OCI-LY7 (cell line): ENCODE data around the gene ANTKMT. TPM values are rescaled to one million over a fixed set of nuclear protein-coding genes. Genes with fewer than 3 reads are reported as not detected.

ENCODE experiments used
- BruUV-seq: library from RNA; stranded (reverse); fragments of 400-500 nt; replicated peaks from 2 replicates; lab custom pipeline; 2021; lab: Mats Ljungman, UMichigan
- CTCF ChIA-PET: fragments of 300-600 bp; sonication (Branson Sonifier 250); formaldehyde crosslinking; loops from one replicate; lab custom pipeline; 2022; ENCODE audit warnings: antibody characterized with exemption; ENCODE audit not compliant: unreplicated experiment; lab: Charles Lee
- POLR2A ChIA-PET: fragments of 300-600 bp; sonication (Branson Sonifier 250); formaldehyde crosslinking; loops from one replicate; lab custom pipeline; 2022; ENCODE audit warnings: antibody characterized with exemption; lab: Charles Lee
- DNase-seq: peaks from one replicate; pipeline ENCODE4 v3.0.0-alpha.2; 2015; ENCODE audit warnings: low spot score
- H2AFZ ChIP-seq: fragments of 200-600 bp; sonication (generic), shearing (Covaris generic); 2 replicates; pipeline ENCODE4 v1.6.1; 2014; ENCODE audit warnings: mild to moderate bottlenecking, antibody characterized with exemption, low read length, moderate library complexity
- H3K27ac ChIP-seq: fragments of 200-600 bp; sonication (generic); 2 replicates; pipeline ENCODE4 v1.5.1; 2014; ENCODE audit warnings: mixed run types, low read depth, mild to moderate bottlenecking, moderate library complexity, low read length, inconsistent platforms; ENCODE audit not compliant: poor library complexity, severe bottlenecking
- H3K36me3 ChIP-seq: fragments of 200-600 bp; sonication (generic); 2 replicates; pipeline ENCODE4 v1.6.1; 2014; ENCODE audit warnings: mild to moderate bottlenecking, antibody characterized with exemption, low read length, moderate library complexity, mixed read lengths; ENCODE audit not compliant: insufficient read depth
- H3K4me1 ChIP-seq: fragments of 200-600 bp; sonication (generic); 2 replicates; pipeline ENCODE4 v1.5.1; 2014; ENCODE audit warnings: mild to moderate bottlenecking, low read length; ENCODE audit not compliant: insufficient read depth, poor library complexity, severe bottlenecking
- H3K4me2 ChIP-seq: fragments of 200-600 bp; sonication (generic); 2 replicates; pipeline ENCODE4 v1.6.1; 2014; ENCODE audit warnings: mild to moderate bottlenecking, low read length
- H3K4me3 ChIP-seq: fragments of 200-600 bp; sonication (generic); 2 replicates; pipeline ENCODE4 v1.5.1; 2014; ENCODE audit warnings: mild to moderate bottlenecking, low read depth, low read length; ENCODE audit not compliant: poor library complexity, severe bottlenecking
- H3K79me2 ChIP-seq: fragments of 200-600 bp; sonication (generic); 2 replicates; pipeline ENCODE4 v1.6.1; 2016; ENCODE audit warnings: low read depth, mild to moderate bottlenecking, low read length, moderate library complexity, mixed read lengths; ENCODE audit not compliant: insufficient read depth
- H3K9me2 ChIP-seq: fragments of 200-600 bp; sonication (generic); 2 replicates; pipeline ENCODE4 v1.6.1; 2016; ENCODE audit warnings: mild to moderate bottlenecking, low read length, mixed read lengths; ENCODE audit not compliant: insufficient read depth
- H3K9me3 ChIP-seq: fragments of 200-600 bp; sonication (generic); 2 replicates; pipeline ENCODE4 v1.6.1; 2014; ENCODE audit warnings: mild to moderate bottlenecking, mixed run types, low read length, mixed read lengths
- H4K20me1 ChIP-seq: fragments of 200-600 bp; sonication (generic); 2 replicates; pipeline ENCODE4 v1.6.1; 2014; ENCODE audit warnings: mild to moderate bottlenecking, antibody characterized with exemption, low read length, moderate library complexity, mixed read lengths; ENCODE audit not compliant: insufficient read depth
- EZH2phosphoT487 ChIP-seq: fragments of 200-600 bp; sonication (generic); IDR thresholded peaks from 2 replicates; pipeline ENCODE4 v1.6.1; 2018; ENCODE audit warnings: low read depth, borderline replicate concordance, mild to moderate bottlenecking, mixed run types, antibody characterized with exemption, low read length, moderate library complexity, mixed read lengths
- intact Hi-C: fragments of 100-400 bp; cut with micrococcal nuclease; formaldehyde crosslinking; loops from one replicate; pipeline ENCODE4 v1.10.0; 2022; ENCODE audit not compliant: unreplicated experiment
- total RNA-seq, 2 experiments: library from RNA; depleted of rRNA in 1 of 2; stranded (reverse); fragments of >200 nt in 1 of 2; shearing (Covaris generic) in 1 of 2; gene quantifications; 2 replicates each; pipeline ENCODE4 v1.2.3, GENCODE V29; 2014 to 2022
- TF ChIP-seq, protein P1 (sequence below): fragments of 200-600 bp; sonication (generic); conservative IDR thresholded peaks from 2 replicates; pipeline ENCODE4 v1.5.1; 2014; ENCODE audit warnings: mild to moderate bottlenecking, antibody characterized with exemption, low read length, moderate library complexity, mixed read lengths

The ANTKMT gene
- total RNA-seq, 2 experiments from 2014 or later: 46.5 to 51.3 TPM

DNA sequence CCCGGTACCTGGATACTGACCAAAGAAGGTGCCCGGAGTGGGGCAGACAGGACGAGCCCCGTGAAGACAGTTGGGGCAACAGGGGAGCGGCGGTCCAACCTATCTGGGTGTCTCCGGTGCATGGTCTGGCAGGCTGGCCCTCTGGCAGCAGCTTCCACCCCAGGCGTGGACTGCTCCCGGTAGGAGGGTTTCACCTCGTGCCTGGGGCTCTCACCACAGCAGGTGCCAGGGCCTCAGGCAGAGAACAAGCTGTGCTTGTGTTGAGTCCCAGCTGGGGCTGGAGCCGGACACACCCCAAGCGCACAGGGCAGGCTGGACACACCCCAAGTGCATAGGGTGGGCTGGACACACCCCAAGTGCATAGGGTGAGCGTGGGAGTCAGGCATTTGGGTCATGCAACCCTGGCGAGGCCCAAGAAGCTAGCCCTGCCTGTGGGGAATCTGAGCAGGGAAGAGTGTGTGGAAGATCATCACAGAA, 13.8 kb upstream of the ANTKMT start:
- Histone ChIP-seq H3K9me2 (no peaks in the 10 kb centered on the region), H2AFZ (no peak overlapping the region), H3K36me3 (no peaks in the 10 kb centered on the region), H3K79me2 (no peaks in the 10 kb centered on the region), H4K20me1 (no peaks in the 10 kb centered on the region), H3K4me2 (no peak overlapping the region), H3K9me3 (no peaks in the 10 kb centered on the region), H3K4me1 (no peaks in the 10 kb centered on the region), H3K4me3 (no peak overlapping the region), H3K27ac (no peak overlapping the region)
- TF ChIP-seq EZH2phosphoT487: no peak
- TF ChIP-seq, protein P1, sequence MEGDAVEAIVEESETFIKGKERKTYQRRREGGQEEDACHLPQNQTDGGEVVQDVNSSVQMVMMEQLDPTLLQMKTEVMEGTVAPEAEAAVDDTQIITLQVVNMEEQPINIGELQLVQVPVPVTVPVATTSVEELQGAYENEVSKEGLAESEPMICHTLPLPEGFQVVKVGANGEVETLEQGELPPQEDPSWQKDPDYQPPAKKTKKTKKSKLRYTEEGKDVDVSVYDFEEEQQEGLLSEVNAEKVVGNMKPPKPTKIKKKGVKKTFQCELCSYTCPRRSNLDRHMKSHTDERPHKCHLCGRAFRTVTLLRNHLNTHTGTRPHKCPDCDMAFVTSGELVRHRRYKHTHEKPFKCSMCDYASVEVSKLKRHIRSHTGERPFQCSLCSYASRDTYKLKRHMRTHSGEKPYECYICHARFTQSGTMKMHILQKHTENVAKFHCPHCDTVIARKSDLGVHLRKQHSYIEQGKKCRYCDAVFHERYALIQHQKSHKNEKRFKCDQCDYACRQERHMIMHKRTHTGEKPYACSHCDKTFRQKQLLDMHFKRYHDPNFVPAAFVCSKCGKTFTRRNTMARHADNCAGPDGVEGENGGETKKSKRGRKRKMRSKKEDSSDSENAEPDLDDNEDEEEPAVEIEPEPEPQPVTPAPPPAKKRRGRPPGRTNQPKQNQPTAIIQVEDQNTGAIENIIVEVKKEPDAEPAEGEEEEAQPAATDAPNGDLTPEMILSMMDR: no peak
- ChIA-PET POLR2A (no interaction called here), CTCF (no interaction called here)
- BruUV-seq: no TSS peak
- intact Hi-C loops: no loop called here
- no peak for DNase-seq

DNA sequence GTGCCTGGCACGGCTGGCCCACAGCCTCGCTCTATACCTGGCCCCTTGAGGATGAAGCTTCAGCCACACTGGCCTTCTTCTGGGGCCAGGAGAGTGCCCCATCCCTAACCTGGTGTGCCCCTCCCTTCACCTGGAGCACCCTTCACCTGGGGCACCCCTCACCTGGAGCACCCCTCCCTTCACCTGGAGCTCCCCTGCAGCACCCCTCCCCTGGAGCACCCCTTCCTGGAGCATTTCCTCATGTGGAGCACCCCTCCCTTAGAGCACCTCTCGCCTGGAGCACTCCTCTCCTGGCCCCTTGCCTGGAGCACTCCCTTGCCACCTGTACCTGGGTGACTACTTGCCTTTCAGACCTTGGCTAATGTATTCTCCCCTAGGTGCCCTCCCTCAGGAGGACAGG, 12.9 kb upstream of the ANTKMT start:
- no peaks in the 10 kb centered on the region for H3K79me2 ChIP-seq
- intact Hi-C loops: no loop called here
- no peaks in the 10 kb centered on the region for H3K4me1 ChIP-seq
- BruUV-seq: no TSS peak
- H4K20me1 ChIP-seq: no peaks in the 10 kb centered on the region
- no peak overlapping the region for H3K4me3 ChIP-seq
- H2AFZ ChIP-seq: no peak overlapping the region
- no peak for TF ChIP-seq EZH2phosphoT487
- TF ChIP-seq, protein P1: no peak
- H3K9me3 ChIP-seq: no peaks in the 10 kb centered on the region
- no peak overlapping the region for H3K27ac ChIP-seq
- ChIA-PET POLR2A (no interaction called here), CTCF (no interaction called here)
- H3K4me2 ChIP-seq: no peak overlapping the region
- no peak for DNase-seq
- H3K36me3 ChIP-seq: no peaks in the 10 kb centered on the region
- H3K9me2 ChIP-seq: no peaks in the 10 kb centered on the region

DNA sequence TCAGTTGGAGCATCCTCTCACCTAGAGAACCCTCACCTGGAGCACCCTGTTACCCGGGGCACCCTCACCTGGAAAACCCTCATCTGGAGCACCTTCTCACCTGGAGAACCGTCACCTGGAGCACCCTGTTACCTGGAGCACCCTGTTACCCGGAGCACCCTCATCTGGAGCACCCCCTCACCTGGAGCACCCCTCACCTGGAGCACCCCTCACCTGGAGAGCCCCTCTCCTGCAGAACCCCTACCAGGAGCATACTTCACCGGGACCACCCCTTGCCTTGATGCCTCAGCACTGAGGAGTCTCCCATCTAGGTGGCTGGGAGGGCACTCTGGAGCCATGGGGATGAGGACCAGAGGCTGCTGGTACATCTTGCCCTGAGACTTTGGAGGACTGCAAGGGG, 12.0 kb upstream of the ANTKMT start:
- H3K9me3 ChIP-seq: no peaks in the 10 kb centered on the region
- H2AFZ ChIP-seq: no peak overlapping the region
- ChIA-PET POLR2A (no interaction called here), CTCF (no interaction called here)
- no peaks in the 10 kb centered on the region for H4K20me1 ChIP-seq
- H3K4me2 ChIP-seq: no peak overlapping the region
- H3K9me2 ChIP-seq: no peaks in the 10 kb centered on the region
- no peaks in the 10 kb centered on the region for H3K36me3 ChIP-seq
- BruUV-seq: no TSS peak
- no peaks in the 10 kb centered on the region for H3K4me1 ChIP-seq
- TF ChIP-seq, protein P1: no peak
- TF ChIP-seq EZH2phosphoT487: no peak
- no peaks in the 10 kb centered on the region for H3K79me2 ChIP-seq
- DNase-seq: no peak
- intact Hi-C loops: no loop called here
- no peak overlapping the region for H3K27ac ChIP-seq
- H3K4me3 ChIP-seq: no peak overlapping the region
